8988T (cell line): ENCODE data around the gene SDF4.
"Not testable (repeated sequence)": the region's sequence is repeated elsewhere in the genome, so short reads cannot be mapped to it uniquely, and the experiment has no call there.

Source experiments
- DNase-seq: peaks from one replicate; pipeline ENCODE4 v3.0.0; 2011

The SDF4 gene

DNA sequence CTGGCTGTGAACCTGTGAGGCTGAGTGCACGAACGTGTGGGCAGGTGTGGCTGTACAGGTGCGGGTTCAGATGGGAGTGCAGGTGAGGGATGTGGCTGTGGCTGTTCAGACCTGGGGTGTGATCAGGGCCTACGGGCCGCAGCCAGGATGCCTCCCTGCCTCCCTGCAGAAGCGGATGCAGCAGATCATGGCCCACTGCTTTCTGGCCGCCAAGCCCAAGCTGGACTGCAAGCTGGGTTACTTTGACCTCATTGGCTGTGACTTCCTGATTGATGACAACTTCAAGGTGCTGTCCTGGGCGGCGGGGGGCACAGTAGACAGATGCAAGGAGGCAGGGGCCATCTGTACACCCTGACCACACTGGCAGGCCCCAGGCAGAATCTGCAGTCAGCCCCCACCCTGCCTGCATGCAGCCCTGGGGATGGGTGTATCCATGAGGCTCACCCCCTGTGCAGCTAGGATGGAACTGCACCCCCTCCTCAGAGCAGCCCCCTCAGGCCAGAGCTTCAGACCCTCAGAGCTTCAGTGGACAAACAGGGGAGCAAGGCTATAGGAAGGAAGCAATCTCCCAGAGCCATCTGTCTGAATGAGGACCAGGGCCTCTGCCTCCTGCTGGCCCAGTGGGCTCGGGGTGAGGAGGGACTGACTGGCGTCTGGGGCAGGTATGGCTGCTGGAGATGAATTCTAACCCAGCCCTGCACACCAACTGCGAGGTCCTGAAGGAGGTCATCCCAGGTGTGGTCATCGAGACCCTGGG lies 35.2 kb downstream of the SDF4 start:
- no peak for DNase-seq

DNA sequence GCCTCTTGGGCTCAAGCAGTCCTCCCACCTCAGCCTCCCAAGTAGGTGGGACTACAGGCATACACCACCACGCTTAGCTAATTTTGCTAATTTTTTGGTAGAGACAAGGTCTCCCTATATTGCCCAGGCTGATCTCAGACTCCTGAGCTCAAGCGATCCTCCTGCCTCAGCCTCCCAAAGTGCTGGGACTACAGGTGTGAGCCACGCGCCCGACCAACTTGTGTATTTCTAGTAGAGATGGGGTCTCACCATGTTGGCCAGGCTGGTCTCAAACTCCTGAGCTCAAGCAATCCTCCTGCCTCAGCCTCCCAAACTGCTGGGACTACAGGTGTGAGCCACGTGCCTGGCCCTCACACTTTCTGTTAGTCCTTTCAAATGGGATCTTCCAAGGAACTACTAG lies 36.1 kb downstream of the SDF4 start:
- DNase-seq = not testable (repeated sequence)

GRCh38 chr1:1194723-1195122 lies 37.1 kb downstream of the SDF4 start:
- DNase-seq = no peak

- DNase-seq = no peak
Measured at GRCh38 chr1:1191734-1192133, 40.1 kb downstream of the SDF4 start.

GRCh38 chr1:1189111-1189510 lies 42.7 kb downstream of the SDF4 start:
- no peak for DNase-seq

DNA sequence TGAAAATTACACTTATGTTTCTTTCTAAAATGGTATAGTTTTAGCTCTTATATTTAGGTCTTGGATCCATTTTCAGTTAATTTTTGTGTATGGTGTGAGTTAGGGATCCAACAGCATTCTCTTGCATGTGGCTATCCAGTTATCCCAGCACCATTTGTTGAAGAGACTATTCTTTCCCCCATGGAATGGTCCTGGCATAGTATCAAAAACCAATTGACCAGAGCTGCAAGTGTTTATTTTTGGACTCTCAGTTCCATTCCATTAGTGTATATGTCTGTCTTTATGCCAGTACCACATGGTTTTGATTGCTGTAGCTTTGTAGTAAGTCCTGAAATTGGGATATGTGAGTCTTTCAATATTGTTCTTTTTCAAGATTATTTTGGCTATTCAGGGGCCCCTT lies 43.9 kb downstream of the SDF4 start:
- DNase-seq = no peak

DNA sequence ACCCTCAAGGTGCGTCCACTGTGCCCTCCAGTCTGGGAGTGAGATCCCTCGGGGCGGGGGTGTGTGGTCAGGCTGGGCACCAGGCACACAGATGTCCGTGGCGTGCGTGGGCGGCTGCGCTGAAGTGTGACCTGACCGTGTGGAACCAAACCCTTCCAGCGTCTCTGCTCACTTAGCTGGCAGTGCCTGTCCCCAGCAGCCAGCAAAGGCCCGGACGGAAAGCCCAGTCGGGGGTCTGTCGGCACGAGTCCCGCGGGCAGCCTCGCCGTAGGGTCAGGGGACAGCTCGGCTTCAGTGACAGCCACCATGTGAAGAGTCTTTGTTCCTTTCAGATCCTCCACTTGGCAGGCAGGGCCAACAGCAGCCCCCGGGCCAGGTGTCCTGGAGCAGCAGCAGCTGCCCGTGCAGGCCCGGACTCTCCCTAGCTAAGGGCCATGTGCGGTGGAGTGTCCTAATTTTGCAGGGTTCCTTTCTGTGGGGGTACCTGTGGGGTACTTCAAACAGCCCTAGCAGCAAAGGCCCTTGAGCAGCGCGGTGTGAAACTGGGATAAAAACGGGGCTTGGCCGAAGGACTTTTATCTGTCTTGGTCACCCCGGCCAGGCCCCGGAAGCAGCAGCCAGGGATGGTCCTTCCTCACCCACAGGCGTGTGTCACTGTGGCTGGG lies 46.6 kb downstream of the SDF4 start:
- no peak for DNase-seq

- DNase-seq = no peak
Measured at GRCh38 chr1:1183833-1184775, 47.7 kb downstream of the SDF4 start.

- no peak for DNase-seq
Measured at GRCh38 chr1:1183221-1183747, 48.5 kb downstream of the SDF4 start.

- DNase-seq = no peak
Measured at GRCh38 chr1:1182491-1183220, 49.1 kb downstream of the SDF4 start.

- DNase-seq = no peak
Measured at GRCh38 chr1:1181938-1182410, 49.8 kb downstream of the SDF4 start.

- DNase-seq = no peak
Measured at GRCh38 chr1:1181129-1181937, 50.5 kb downstream of the SDF4 start.

GRCh38 chr1:1179983-1180861 lies 51.6 kb downstream of the SDF4 start:
- DNase-seq = no peak

DNA sequence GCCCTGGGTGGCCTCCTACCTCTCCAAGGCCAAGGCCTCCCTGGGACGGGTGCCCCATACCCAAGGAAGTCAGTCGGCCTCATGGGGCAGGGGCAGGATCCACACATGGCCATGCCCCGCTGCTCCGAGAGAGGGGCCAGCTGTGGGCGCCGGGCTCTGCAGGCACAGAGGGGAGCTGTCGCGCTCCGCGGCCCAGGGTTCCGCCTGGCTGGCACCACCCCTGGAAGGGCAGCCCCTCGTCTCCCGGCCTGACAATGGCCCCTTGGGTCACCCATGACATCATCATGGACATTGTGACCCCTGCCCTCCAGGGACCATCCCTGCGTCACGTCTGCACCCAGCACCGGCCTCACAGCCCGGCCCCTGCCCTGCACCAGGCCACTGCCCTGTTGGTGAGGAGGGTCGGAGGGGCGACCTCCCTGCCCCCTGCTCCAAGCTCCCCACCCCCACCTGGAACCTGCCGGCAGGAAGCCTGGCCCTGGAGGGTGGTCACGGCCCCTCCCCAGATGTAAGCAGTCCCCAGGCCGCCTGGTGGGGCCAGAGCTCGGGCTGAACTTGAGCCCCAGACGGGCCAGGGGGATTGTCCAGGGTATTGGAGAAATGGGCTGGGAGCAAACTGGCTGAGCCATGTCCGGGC lies 52.3 kb downstream of the SDF4 start:
- no peak for DNase-seq

DNA sequence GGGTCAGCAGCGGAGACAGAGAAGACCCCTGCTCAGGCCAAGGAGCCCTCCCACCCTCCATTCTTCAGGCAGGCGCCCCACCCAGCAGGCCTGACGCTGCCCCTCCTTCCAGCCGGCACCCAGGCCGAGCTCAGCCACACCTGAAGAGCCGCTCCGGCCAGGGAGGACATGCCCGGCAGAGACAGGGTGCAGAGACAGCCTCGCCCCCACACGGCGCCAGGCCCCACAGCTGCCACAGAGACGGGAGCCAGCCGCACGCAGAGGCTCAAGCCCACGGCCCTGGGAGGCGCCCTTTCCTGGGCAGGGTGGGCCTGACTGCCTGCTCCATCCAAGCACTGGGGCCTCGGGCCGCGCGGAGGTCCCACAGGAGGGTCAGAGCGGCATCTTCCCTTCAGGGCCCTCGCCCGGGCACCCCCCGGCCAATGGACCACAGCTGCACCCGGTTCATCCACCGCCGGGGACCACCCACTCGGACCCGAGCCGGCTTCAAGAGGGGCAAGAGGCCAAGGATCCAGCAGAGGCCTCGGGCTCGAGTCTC lies 52.9 kb downstream of the SDF4 start:
- no peak for DNase-seq

DNA sequence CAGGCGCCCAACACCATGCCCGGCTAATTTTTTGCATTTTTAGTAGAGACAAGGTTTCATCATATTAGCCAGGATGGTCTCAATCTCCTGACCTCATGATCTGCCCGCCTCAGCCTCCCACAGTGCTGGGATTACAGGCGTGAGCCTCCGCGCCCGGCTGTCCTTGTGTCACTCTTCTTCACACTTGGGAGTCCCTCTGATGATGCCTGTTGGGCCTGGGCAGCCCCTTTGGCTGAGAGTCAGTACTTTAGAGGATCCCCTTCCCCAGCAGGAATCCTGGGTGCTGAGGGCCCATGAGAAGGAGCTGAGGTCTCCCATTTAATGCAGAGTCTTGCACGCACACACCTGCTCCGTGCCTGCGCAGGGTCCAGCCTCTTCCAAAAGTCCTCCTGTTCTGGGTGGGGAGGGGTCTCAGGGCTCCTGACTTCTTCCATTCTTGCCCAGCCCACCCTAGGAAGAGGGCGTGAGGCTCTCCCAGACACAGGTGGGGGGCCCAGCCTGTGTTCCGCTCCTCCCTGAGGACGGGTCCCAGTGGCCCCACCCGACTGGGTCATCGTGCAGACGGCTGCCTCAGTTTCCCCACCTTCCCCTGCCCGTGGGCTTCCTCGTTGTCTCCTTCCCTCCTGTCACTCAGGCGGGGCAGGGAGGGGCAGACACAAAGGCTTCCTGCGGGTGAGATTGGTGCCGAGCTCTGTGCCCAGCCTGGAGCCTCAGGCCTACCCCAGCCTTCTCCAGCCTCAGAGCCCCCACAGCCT lies 54.2 kb downstream of the SDF4 start:
- DNase-seq = no peak

- DNase-seq = no peak
Measured at GRCh38 chr1:1176931-1177330, 54.9 kb downstream of the SDF4 start.

- DNase-seq = not testable (repeated sequence)
Measured at GRCh38 chr1:1176063-1176761, 55.6 kb downstream of the SDF4 start.
